H1 (cell line): Measurements from ENCODE around the gene MFAP5. TPM values are rescaled to one million over a fixed set of nuclear protein-coding genes. Genes with fewer than 3 reads are reported as not detected.

ENCODE experiments used
- CTCF ChIA-PET: fragments of 300-600 bp; sonication (Branson Sonifier 250); formaldehyde crosslinking; loops from one replicate; lab custom pipeline; 2021; ENCODE audit not compliant: partially characterized antibody; lab: Charles Lee
- POLR2A ChIA-PET: fragments of 300-600 bp; sonication (Branson Sonifier 250); formaldehyde crosslinking; loops from one replicate; lab custom pipeline; 2021; ENCODE audit warnings: inconsistent platforms; ENCODE audit not compliant: partially characterized antibody; lab: Charles Lee
- DNase-seq, 2 experiments: peaks; one replicate each; pipeline versions ENCODE4 v3.0.0 to v3.0.0-alpha.2; 2010 to 2022; ENCODE audit warnings: low spot score in 2 of 2, low read depth in 1 of 2, mixed read lengths in 1 of 2
- FAIRE-seq: peaks from 2 replicates; lab custom pipeline; 2011; peaks lifted over from hg19 to GRCh38; lab: Jason Lieb, UNC
- H2AFZ ChIP-seq: 2 replicates; pipeline ENCODE4 v1.8.1; 2012; ENCODE audit warnings: low read length, inconsistent platforms
- H2AK5ac ChIP-seq: 2 replicates; pipeline ENCODE4 v1.6.1; 2013; ENCODE audit warnings: low read depth, low read length
- H2BK120ac ChIP-seq: replicated peaks from 2 replicates; pipeline ENCODE3; 2013; ENCODE audit warnings: low read depth, low read length, inconsistent platforms
- H2BK12ac ChIP-seq: 2 replicates; pipeline ENCODE4 v1.6.1; 2013; ENCODE audit warnings: low read depth, low read length
- H2BK15ac ChIP-seq: 2 replicates; pipeline ENCODE4 v1.6.1; 2013; ENCODE audit warnings: low read length
- H2BK20ac ChIP-seq: 2 replicates; pipeline ENCODE4 v1.6.1; 2013; ENCODE audit warnings: low read length
- H2BK5ac ChIP-seq: 2 replicates; pipeline ENCODE4 v1.6.1; 2013; ENCODE audit warnings: low read depth, low read length
- H3K14ac ChIP-seq: 2 replicates; pipeline ENCODE4 v1.6.1; 2013; ENCODE audit warnings: inconsistent platforms; ENCODE audit not compliant: insufficient read length
- H3K18ac ChIP-seq: 2 replicates; pipeline ENCODE4 v1.6.1; 2013; ENCODE audit warnings: low read length; ENCODE audit errors: extremely low read depth
- H3K23ac ChIP-seq: 2 replicates; pipeline ENCODE4 v1.6.1; 2013; ENCODE audit warnings: inconsistent platforms; ENCODE audit not compliant: insufficient read length
- H3K23me2 ChIP-seq: 2 replicates; pipeline ENCODE4 v1.6.1; 2013; ENCODE audit warnings: low read depth, low read length
- H3K27ac ChIP-seq: 2 replicates; pipeline ENCODE4 v1.6.1; 2011; ENCODE audit warnings: low read depth, low read length, inconsistent platforms
- H3K27me3 ChIP-seq, 4 experiments: replicated peaks in 1 of 4; 1 replicate in 1 of 4; 2 replicates in 3 of 4; pipeline versions ENCODE4 v1.6.1 to v1.8.1; 2011 to 2013; ENCODE audit warnings: low read length in 3 of 4, mild to moderate bottlenecking in 3 of 4, inconsistent platforms in 2 of 4, mixed read lengths in 2 of 4, moderate library complexity in 1 of 4; ENCODE audit not compliant: control insufficient read depth in 3 of 4, insufficient read depth in 3 of 4; ENCODE audit errors: extremely low read depth in 1 of 4
- H3K36me3 ChIP-seq, 4 experiments: 2 replicates each; pipeline versions ENCODE4 v1.6.1 to v1.8.1; 2011 to 2013; ENCODE audit warnings: mild to moderate bottlenecking in 4 of 4, low read length in 3 of 4, moderate library complexity in 2 of 4, control low read depth in 1 of 4, inconsistent platforms in 1 of 4; ENCODE audit not compliant: insufficient read depth in 4 of 4, control insufficient read depth in 2 of 4
- H3K4ac ChIP-seq: replicated peaks from 2 replicates; pipeline ENCODE3; 2013; ENCODE audit warnings: low read length, low read depth, mixed read lengths, inconsistent platforms; ENCODE audit not compliant: insufficient read length
- H3K4me1 ChIP-seq, 4 experiments: replicated peaks in 1 of 4; 1 replicate in 1 of 4; 2 replicates in 3 of 4; pipeline versions ENCODE4 v1.6.1 to v1.8.1; 2011 to 2013; ENCODE audit warnings: low read length in 3 of 4, inconsistent platforms in 2 of 4, mixed read lengths in 1 of 4; ENCODE audit not compliant: insufficient read depth in 4 of 4, control insufficient read depth in 3 of 4
- H3K4me2 ChIP-seq, 2 experiments: 2 replicates each; pipeline versions ENCODE4 v1.6.1 to v1.8.1; 2011 to 2013; ENCODE audit warnings: low read depth in 2 of 2, low read length in 2 of 2, control low read depth in 1 of 2, inconsistent platforms in 1 of 2, mild to moderate bottlenecking in 1 of 2; ENCODE audit not compliant: insufficient read depth in 1 of 2
- H3K4me3 ChIP-seq, 4 experiments: fragments of 200-600, 300-600 bp in 1 of 4; sonication (generic), shearing (Covaris generic), sonication (Bioruptor Twin) in 1 of 4; 2 replicates each; pipeline versions ENCODE4 v1.5.1 to v1.8.1; 2011 to 2016; ENCODE audit warnings: low read length in 4 of 4, low read depth in 3 of 4, control low read depth in 2 of 4, inconsistent platforms in 2 of 4, mild to moderate bottlenecking in 2 of 4, mixed read lengths in 1 of 4, moderate library complexity in 1 of 4; ENCODE audit not compliant: insufficient read depth in 2 of 4; ENCODE audit errors: extremely low read depth in 1 of 4
- H3K56ac ChIP-seq: replicated peaks from 2 replicates; pipeline ENCODE3; 2013; ENCODE audit warnings: low read depth, mild to moderate bottlenecking, mixed read lengths, low read length, inconsistent platforms; ENCODE audit not compliant: insufficient read length
- H3K79me1 ChIP-seq: 2 replicates; pipeline ENCODE4 v1.6.1; 2013; ENCODE audit warnings: low read depth, low read length, control low read depth
- H3K79me2 ChIP-seq, 2 experiments: 2 replicates each; pipeline versions ENCODE4 v1.6.1 to v1.8.1; 2012 to 2013; ENCODE audit warnings: low read length in 2 of 2, mild to moderate bottlenecking in 2 of 2, inconsistent platforms in 1 of 2; ENCODE audit not compliant: insufficient read depth in 2 of 2, control insufficient read depth in 1 of 2
- H3K9ac ChIP-seq, 4 experiments: replicated peaks in 1 of 4; 1 replicate in 1 of 4; 2 replicates in 3 of 4; pipeline versions ENCODE4 v1.6.1 to v1.8.1; 2011 to 2013; ENCODE audit warnings: low read depth in 3 of 4, low read length in 3 of 4, control low read depth in 2 of 4, mild to moderate bottlenecking in 2 of 4, moderate library complexity in 2 of 4, inconsistent platforms in 1 of 4; ENCODE audit errors: extremely low read depth in 1 of 4
- H3K9me3 ChIP-seq, 2 experiments: 2 replicates each; pipeline versions ENCODE4 v1.6.1 to v1.8.1; 2012 to 2013; ENCODE audit warnings: mild to moderate bottlenecking in 2 of 2, moderate library complexity in 2 of 2, control low read depth in 1 of 2, inconsistent platforms in 1 of 2, low read depth in 1 of 2, low read length in 1 of 2, mixed read lengths in 1 of 2; ENCODE audit not compliant: insufficient read depth in 2 of 2
- H4K20me1 ChIP-seq, 2 experiments: replicated peaks in 1 of 2; 2 replicates each; pipeline versions ENCODE3 to v1.8.1; 2011 to 2013; ENCODE audit warnings: inconsistent platforms in 2 of 2, low read length in 2 of 2, mild to moderate bottlenecking in 1 of 2; ENCODE audit not compliant: insufficient read depth in 2 of 2, control insufficient read depth in 1 of 2
- H4K5ac ChIP-seq: 2 replicates; pipeline ENCODE4 v1.6.1; 2013; ENCODE audit warnings: low read length, low read depth, mixed read lengths, inconsistent platforms; ENCODE audit not compliant: insufficient read length
- H4K8ac ChIP-seq: 2 replicates; pipeline ENCODE4 v1.8.0; 2013; ENCODE audit warnings: mild to moderate bottlenecking, moderate library complexity, low read length, inconsistent platforms; ENCODE audit not compliant: insufficient read depth; ENCODE audit errors: extremely low read depth
- H4K91ac ChIP-seq: replicated peaks from 2 replicates; pipeline ENCODE3; 2013; ENCODE audit warnings: low read length, mixed read lengths, inconsistent platforms; ENCODE audit not compliant: insufficient read length
- E2F6 ChIP-seq: IDR thresholded peaks from 2 replicates; pipeline ENCODE4 v1.6.1; 2012; ENCODE audit warnings: inconsistent platforms
- NRF1 ChIP-seq: IDR thresholded peaks from 2 replicates; pipeline ENCODE4 v1.6.1; 2011; ENCODE audit warnings: mild to moderate bottlenecking, low read depth, low read length, improper control_type of control experiment
- POLR2AphosphoS5 ChIP-seq: IDR thresholded peaks from 2 replicates; pipeline ENCODE4 v1.6.1; 2011; ENCODE audit warnings: low read depth, low read length
- RAD21 ChIP-seq, 2 experiments: IDR thresholded peaks in 1 of 2; conservative IDR thresholded peaks in 1 of 2; 2 replicates each; pipeline ENCODE4 v1.6.1; 2011; ENCODE audit warnings: low read depth in 2 of 2, low read length in 2 of 2, improper control_type of control experiment in 1 of 2, inconsistent platforms in 1 of 2, mild to moderate bottlenecking in 1 of 2, moderate library complexity in 1 of 2
- RFX5 ChIP-seq: IDR thresholded peaks from 2 replicates; pipeline ENCODE4 v1.6.1; 2011; ENCODE audit warnings: low read depth, low read length, improper control_type of control experiment, borderline replicate concordance
- TAF1 ChIP-seq: IDR thresholded peaks from 2 replicates; pipeline ENCODE4 v1.6.1; 2011; ENCODE audit warnings: mild to moderate bottlenecking, low read depth, low read length
- WGBS, 2 experiments: shearing (Covaris generic) in 1 of 2; methylation state at CpG; one replicate each; pipeline versions ENCODE4 v1.1.6 to v1.1.7; 2013 to 2015; ENCODE audit warnings: low lambda C conversion rate in 2 of 2, mixed read lengths in 2 of 2, inconsistent platforms in 1 of 2, low coverage in 1 of 2, missing lambda C conversion rate in 1 of 2; ENCODE audit not compliant: insufficient replicate concordance in 2 of 2, insufficient coverage in 1 of 2, insufficient read length in 1 of 2; ENCODE audit errors: extremely low coverage in 1 of 2, missing lambda C conversion rate in 1 of 2; 5-methylcytosine and 5-hydroxymethylcytosine counted together
- polyA plus RNA-seq, 7 experiments: library from polyadenylated mRNA; depleted of rRNA in 3 of 7; stranded (reverse) in 5 of 7; unstranded in 2 of 7; fragments of >200 nt in 5 of 7; fragments of 200-250 nt in 2 of 7; gene quantifications; 1 replicate in 5 of 7; 2 replicates in 1 of 7; 4 replicates in 1 of 7; pipeline versions ENCODE4 v1.2.1 to v1.2.3, GENCODE V29; 2011 to 2013; ENCODE audit warnings: missing spikeins in 2 of 7, mixed read lengths in 2 of 7
- total RNA-seq: library from RNA; stranded (reverse); fragmentation: NEBNext Ultra II Directional; extraction: Animal tissue kit (Norgen Biotek cat#: 25700); gene quantifications from 2 replicates; pipeline ENCODE4 v1.2.1, GENCODE V29; 2021
- TF ChIP-seq, protein P1 (sequence below): IDR thresholded peaks from 2 replicates; pipeline ENCODE4 v1.6.1; 2012; ENCODE audit warnings: low read length, inconsistent platforms
- TF ChIP-seq, protein P2 (sequence below): IDR thresholded peaks from 2 replicates; pipeline ENCODE4 v1.6.1; 2012; ENCODE audit warnings: inconsistent platforms
- TF ChIP-seq, protein P3 (sequence below): IDR thresholded peaks from 2 replicates; pipeline ENCODE4 v1.6.1; 2011; ENCODE audit warnings: low read length, improper control_type of control experiment

The MFAP5 gene
- total and polyA plus RNA-seq, 2 of the 8 experiments (the other 6 are each of a cell fraction or from before 2014, with no cell fraction given), result 0.60 to 0.86 TPM

GRCh38 chr12:8605057-8605456 lies 57.6 kb downstream of the MFAP5 start:
- no peak overlapping the region for H3K14ac ChIP-seq
- H3K23me2 ChIP-seq, result no peaks in the 10 kb centered on the region; the same call in 1 of the 2 replicates
- no peak overlapping the region for H2AFZ ChIP-seq
- H3K23ac ChIP-seq, result no peak overlapping the region
- H4K91ac ChIP-seq, result peak overlapping the region; percentile 7
- H3K79me1 ChIP-seq, result no peaks in the 10 kb centered on the region
- WGBS, 2 experiments, result 93% methylated on average over 30 of the region's 30 CpGs; no CpG with 5 or more reads in 1 of the 2 experiments
- peaks cover 0 to 4% (median 0%) of the 10 kb centered on the region in 4 experiments; a peak in 3 of 7 replicates for H3K27me3 ChIP-seq
- H2BK5ac ChIP-seq, result no peak overlapping the region
- FAIRE-seq (no peak), DNase-seq (no peak)
- peaks cover 0 to 7% (median 0%) of the 10 kb centered on the region in 4 experiments; a peak in 2 of 7 replicates for H3K4me1 ChIP-seq
- H4K8ac ChIP-seq, result no peak overlapping the region
- no peak overlapping the region for H3K56ac ChIP-seq
- ChIA-PET CTCF (interaction anchor here (1.0 kb wide), 1 partner anchor 151 kb away, joined by 3 read pairs; no protein-coding TSS in a partner anchor), POLR2A (interaction anchor here (0.6 kb wide), 1 partner anchor 29 kb away, joined by 4 read pairs; no protein-coding TSS in a partner anchor)
- H3K4me2 ChIP-seq, result no peak overlapping the region
- no peak overlapping the region for H2BK15ac ChIP-seq
- no peak overlapping the region for H2BK120ac ChIP-seq
- peak overlapping the region; percentile 62; the same call in 1 of the 2 replicates for H2BK20ac ChIP-seq
- H4K5ac ChIP-seq, result no peak overlapping the region
- no peak overlapping the region for H3K9ac ChIP-seq
- H3K36me3 ChIP-seq, result no peaks in the 10 kb centered on the region
- no peaks in the 10 kb centered on the region for H4K20me1 ChIP-seq
- no peak overlapping the region for H3K4me3 ChIP-seq
- no peak overlapping the region for H3K18ac ChIP-seq
- H3K27ac ChIP-seq, result no peak overlapping the region
- no peak overlapping the region for H3K4ac ChIP-seq
- H2AK5ac ChIP-seq, result no peak overlapping the region
- H3K79me2 ChIP-seq, result no peaks in the 10 kb centered on the region
- no peaks in the 10 kb centered on the region for H3K9me3 ChIP-seq
- 0 out of 2 replicates have a peak overlapping the region, but pooled peaks have one; percentile 70 for H2BK12ac ChIP-seq
- TF ChIP-seq, protein P1, sequence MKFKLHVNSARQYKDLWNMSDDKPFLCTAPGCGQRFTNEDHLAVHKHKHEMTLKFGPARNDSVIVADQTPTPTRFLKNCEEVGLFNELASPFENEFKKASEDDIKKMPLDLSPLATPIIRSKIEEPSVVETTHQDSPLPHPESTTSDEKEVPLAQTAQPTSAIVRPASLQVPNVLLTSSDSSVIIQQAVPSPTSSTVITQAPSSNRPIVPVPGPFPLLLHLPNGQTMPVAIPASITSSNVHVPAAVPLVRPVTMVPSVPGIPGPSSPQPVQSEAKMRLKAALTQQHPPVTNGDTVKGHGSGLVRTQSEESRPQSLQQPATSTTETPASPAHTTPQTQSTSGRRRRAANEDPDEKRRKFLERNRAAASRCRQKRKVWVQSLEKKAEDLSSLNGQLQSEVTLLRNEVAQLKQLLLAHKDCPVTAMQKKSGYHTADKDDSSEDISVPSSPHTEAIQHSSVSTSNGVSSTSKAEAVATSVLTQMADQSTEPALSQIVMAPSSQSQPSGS, result no peak
- TF ChIP-seq RAD21 (IDR thresholded peaks at IDR 0.05 in 1 of 2, conservative IDR thresholded peaks at IDR 0.05 in 1 of 2; ENCODE audit: low read depth in 2 of 2, low read length in 2 of 2), result no peak
- TF ChIP-seq TAF1, result no peak
- TF ChIP-seq, protein P2, sequence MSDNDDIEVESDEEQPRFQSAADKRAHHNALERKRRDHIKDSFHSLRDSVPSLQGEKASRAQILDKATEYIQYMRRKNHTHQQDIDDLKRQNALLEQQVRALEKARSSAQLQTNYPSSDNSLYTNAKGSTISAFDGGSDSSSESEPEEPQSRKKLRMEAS, result peak; percentile 78
- no peak for TF ChIP-seq NRF1
- peak; percentile 61 for TF ChIP-seq E2F6
- TF ChIP-seq RFX5, result no peak
- no peak for TF ChIP-seq POLR2AphosphoS5
- TF ChIP-seq, protein P3, sequence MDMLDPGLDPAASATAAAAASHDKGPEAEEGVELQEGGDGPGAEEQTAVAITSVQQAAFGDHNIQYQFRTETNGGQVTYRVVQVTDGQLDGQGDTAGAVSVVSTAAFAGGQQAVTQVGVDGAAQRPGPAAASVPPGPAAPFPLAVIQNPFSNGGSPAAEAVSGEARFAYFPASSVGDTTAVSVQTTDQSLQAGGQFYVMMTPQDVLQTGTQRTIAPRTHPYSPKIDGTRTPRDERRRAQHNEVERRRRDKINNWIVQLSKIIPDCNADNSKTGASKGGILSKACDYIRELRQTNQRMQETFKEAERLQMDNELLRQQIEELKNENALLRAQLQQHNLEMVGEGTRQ, result no peak
